Hematopoietic multipotent progenitor cell treated with erythropoietin and hydrocortisone succinate and interleukin-3 and kit ligand, for 17 days (in vitro differentiated cells): Measurements from ENCODE around the gene CPN2.

Source experiments
- DNase-seq: peaks from one replicate; pipeline ENCODE4 v3.0.0-alpha.2; 2015; ENCODE audit warnings: low spot score

CPN2 gene

DNA sequence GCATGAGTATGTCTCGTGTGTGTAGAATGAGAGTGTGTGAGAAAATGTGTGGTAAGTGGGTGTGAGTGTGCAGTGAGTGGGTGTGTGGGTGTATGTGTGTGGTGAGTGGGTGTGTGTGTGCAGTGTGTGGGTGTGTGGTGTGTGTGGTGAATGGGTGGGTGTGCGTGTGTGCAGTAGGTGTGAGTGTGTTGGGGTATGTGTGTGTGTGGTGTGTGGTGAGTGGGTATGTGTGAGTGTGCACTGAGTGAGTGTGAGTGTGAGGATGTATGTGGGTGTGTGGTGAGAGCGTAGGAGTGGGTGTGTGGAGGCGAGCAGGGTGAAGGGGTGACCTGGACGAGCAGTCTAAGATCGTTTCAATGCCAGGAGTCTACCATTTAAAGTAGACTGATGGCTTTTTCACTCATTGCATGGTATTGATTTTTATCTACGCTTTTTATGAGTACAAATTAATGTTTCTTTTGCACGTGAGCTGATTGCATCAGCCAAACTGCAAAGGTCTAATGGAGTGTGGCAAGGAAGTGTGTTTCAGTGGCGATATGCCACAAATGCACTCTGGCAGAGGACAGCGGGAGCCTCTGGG lies 1.6 kb upstream of the CPN2 start:
- no peak for DNase-seq

GRCh38 chr3:194351952-194352536 lies 916 bp upstream of the CPN2 start:
- no peak for DNase-seq

GRCh38 chr3:194350726-194351071 lies 429 bp downstream of the CPN2 start:
- DNase-seq, result no peak

DNA sequence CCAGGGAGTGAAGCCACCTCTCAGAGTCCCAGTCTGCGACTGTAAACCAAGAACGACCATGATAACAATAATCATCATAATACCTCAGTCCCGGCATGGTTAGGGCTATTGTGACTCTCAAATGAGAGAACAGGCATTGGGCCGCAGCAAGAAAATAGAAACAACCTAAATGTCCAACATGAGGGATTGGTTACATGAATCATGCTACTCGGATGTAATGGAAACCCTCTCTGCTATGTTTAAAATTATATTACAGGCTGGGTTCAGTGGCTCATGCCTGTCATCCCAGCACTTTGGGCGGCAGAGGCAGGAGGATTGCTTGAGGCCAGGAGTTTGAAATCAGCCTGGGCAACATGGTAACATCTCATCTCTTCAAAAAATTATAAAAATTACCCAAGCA lies 2.8 kb downstream of the CPN2 start:
- DNase-seq, result no peak

DNA sequence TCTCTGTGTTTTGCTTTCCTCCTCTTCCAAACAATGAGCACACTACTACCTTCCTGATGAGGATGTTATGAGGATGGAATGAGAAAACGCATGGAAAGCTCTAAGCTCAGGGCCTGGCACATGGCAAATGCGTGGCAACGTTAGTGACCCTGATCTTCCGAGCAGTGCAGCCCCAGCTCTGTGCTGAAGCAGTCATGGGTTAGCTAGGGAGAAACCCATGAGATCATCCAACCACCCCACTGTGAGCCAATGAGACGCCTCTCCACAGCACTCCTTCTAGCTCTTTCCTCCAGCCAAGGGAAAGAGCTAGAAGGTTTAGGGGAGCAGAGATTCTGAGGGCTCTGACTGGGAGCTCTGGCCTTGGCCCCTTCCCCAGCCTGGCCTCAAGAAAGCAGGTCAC lies 4.5 kb downstream of the CPN2 start:
- no peak for DNase-seq

DNA sequence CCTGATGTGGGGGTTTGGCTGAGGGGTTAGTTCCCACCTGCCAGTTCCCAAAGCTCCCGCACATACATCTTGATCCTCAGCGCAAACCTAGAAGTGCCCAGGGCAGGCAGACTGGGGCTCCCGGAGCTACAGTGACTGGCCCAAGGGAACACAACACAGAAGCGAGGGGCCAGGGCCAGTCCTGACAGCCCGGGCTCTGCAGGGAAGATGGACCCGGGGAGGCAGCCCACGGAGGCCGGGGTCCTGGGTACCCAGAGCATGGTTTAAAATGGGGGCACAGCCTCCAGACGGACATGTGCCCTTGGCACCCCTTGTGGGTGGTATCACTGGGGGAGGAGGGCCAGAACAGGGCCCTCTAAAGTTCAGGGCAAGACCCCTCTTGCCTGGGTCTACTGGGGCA lies 5.1 kb downstream of the CPN2 start:
- no peak for DNase-seq

DNA sequence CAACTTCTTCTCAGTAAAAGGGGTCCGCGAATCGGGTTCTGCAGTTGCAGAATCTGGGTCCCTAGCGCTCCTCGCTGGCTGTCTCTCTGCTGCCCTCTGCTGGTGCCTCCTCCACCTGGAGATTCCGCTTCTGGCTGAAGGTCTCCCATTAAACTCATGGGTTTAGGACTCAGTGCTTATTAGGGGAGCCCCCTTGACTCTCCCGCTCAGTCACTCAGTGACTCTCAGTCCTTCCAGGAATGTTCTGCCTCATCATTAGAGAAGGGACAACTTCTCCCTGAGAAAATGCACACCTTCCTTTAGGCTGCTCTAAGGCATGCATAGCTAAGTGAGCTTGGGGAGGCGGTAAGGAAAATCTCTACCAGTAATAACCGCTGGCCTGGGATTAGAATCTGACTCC lies 7.1 kb downstream of the CPN2 start:
- DNase-seq, result peak; percentile 68

DNA sequence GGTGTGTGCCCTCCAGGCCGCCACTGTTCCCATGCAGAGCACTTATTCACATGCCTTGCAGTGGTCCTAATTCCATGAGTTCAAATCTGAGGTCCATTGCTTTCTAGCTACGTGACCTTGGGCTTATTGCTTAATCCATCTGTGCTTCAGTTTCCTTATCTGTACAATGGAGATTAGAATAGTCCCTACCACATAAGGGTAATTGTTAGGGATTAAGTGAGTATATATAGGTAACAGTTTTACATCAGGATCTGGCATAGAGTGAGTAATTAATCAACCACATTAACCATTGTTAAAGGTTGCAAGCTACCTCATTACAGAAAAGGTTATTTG lies 7.6 kb downstream of the CPN2 start:
- no peak for DNase-seq

GRCh38 chr3:194342861-194343560 lies 8.1 kb downstream of the CPN2 start:
- DNase-seq, result no peak

DNA sequence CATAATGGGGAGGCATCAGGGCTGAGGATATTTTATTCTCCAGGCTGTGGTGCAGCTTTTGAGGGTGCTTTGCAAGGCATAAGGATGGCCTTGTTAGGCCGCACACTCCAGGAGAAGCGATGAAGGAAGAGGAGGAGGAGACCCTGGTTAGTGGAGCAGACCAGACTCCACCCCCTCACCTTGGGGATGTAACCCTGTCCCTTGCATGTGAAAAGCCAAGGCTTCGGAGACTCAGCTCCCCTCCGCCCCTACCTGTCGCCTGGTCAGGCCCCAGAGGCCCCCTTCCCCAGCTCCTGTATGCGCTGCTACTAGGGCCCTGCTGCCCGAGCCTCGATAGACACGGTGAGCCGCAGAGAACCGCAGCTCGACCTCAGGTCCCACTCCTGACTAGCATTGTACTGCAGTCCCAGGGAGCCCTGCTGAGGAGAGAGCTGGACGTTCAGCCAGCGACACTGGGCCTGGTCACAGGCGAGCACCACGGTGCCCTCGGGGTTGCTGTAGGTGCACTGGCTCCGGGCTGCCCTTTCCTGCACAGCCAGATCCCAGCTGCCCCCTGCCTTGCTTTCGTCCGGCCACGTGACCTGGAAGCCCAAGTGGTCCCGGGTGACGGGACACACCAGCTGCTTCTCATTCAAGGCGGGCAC lies 10.2 kb downstream of the CPN2 start:
- DNase-seq, result no peak

DNA sequence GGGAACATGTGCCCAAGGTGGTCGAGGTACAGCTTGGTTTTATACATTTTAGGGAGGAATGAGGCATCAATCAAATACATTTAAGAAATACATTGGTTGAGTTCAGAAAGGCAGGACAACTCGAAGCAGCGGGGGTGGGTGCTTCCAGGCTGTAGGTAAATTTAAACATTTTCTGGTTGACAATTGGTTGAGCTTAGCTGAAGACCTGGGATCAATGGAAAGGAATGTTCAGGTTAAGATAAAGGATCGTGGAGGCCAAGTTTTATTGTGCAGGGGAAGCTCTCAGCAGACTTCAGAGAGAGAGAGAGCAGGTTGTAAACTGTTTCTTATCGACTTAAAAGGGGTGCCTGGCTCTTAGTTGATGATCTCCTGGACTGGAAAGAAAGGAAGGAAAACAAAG lies 11.3 kb downstream of the CPN2 start:
- DNase-seq, result no peak

DNA sequence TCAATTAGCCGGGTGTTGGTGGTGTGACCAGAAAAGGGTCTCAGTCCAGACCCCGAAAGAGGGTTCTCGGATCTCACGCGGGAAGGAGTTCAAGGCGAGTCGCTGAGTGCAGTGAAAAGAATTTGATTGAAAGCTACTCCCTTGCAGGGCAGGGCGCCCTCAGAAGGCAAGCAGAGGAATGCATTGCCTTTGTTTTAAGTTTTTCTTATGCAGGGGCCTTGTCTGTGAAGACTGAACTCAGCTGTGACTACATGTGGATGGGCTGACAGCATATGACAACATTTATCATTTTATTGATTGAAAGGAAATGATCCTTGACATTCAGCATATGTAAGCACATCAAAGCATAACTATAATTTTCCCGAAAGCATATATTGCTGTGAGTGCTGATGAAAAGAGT lies 11.8 kb downstream of the CPN2 start:
- no peak for DNase-seq

- no peak for DNase-seq
Observed at GRCh38 chr3:194337965-194338753, 13.0 kb downstream of the CPN2 start.

DNA sequence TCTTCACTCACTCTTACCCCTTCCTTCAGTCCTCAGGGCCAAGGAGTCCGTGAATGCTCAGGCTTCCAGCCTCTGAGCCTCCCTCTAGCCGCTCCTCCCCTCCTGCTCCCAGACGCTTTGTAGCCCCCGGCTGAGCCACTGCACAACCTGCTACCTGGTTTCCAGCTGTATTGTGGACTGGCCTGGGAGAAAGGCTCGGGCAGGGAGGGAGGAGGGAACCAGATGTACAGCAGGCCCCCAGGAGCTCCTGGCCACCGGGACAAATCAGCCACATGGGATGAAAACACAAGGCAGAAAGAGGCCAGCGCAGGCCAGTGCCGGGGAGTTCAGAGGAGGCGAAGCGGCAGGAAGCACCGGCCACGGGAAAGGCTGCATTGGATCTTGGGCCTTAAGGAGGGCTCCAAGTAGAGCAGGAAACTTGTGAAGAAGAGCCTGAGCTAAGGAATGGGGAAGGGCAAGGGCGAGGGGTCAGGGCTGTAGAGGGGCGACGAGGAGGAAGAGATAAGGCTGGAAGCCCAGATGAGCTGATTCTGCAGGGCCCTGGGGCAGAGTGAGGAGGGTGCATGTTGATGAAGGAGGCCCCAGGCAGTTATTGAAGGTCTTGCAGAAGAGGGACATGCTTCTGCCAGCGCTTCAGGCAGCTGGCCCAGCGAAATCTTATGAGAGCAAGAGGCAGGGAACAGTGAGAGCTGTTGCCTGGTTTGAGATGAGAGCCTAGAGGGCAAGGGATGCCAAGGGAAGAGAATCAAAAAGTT lies 14.3 kb downstream of the CPN2 start:
- no peak for DNase-seq

GRCh38 chr3:194333981-194334320 lies 17.2 kb downstream of the CPN2 start:
- no peak for DNase-seq

GRCh38 chr3:194333212-194333980 lies 17.7 kb downstream of the CPN2 start:
- peak; percentile 80 for DNase-seq

DNA sequence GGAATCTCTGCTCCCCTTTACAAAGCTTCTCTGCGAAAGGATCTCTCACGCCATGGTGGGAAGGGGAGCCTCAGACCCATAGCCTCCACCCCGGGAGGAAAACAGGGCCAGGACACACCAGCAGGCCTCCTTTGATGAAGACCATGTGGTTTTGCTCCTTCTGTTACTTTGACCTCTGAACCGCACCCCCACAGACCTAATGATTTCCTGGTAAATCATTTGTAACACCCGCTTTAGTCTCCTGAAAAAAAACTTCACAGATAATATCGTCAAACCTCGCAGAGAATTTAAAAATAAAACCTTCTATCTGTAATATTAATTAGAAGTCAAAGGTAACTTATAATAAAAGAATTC lies 18.3 kb downstream of the CPN2 start:
- DNase-seq, result no peak

- no peak for DNase-seq
Observed at GRCh38 chr3:194330579-194330978, 20.5 kb downstream of the CPN2 start.

DNA sequence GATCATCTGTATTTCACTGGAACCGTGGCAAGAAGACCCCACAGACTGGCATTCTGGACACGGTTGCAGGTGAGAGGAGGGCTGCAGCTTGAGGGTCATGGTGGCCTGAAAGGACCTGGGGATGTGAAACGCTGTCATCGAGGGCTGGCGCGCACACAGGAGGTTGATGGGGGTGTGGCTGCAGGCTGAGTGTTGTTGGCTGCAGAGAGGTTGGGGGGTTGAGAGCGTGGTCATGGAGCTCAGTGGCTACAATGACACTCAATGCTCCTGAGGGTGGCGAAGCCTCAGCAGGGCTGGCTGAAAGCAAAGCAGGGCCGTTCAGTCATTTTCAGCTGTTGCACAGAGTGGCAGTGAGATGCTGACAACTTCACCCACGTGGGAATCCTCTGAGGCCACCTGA lies 21.0 kb downstream of the CPN2 start:
- no peak for DNase-seq

- no peak for DNase-seq
Observed at GRCh38 chr3:194329583-194329965, 21.6 kb downstream of the CPN2 start.

GRCh38 chr3:194328942-194329582 lies 22.1 kb downstream of the CPN2 start:
- no peak for DNase-seq
